ENCODE data around the gene PAXX. TPM values are rescaled to one million over a fixed set of nuclear protein-coding genes. Genes with fewer than 3 reads are reported as not detected.

The PAXX gene
- total and polyA plus RNA-seq, 2 donors (not counting 1 experiment from before 2014, with no cell fraction given): 74.8 to 167 TPM

GRCh38 chr9:136983656-136984314, 8.4 kb upstream of the PAXX start:
- Histone ChIP-seq H3K36me3 (replicated peaks in 1 of 2; ENCODE audit: control extremely low read depth in 1 of 2, control insufficient read depth in 1 of 2, extremely low read depth in 1 of 2, insufficient read depth in 2 of 2, low read length in 1 of 2) (no peaks in the 10 kb centered on the region), H3K4me2 (replicated peaks; ENCODE audit: low read depth, low read length, poor library complexity, severe bottlenecking) (no peak overlapping the region), H3K27ac (ENCODE audit: low read length in 2 of 2) (no peak overlapping the region), H4K20me1 (ENCODE audit: control insufficient read depth, insufficient read depth, low read length, poor library complexity, severe bottlenecking) (no peaks in the 10 kb centered on the region), H2AFZ (ENCODE audit: insufficient read depth, low read depth, low read length, poor library complexity, severe bottlenecking) (no peak overlapping the region), H3K4me3 (ENCODE audit: control extremely low read depth in 1 of 5, extremely low read depth in 1 of 5, insufficient read depth in 1 of 5, low read depth in 2 of 5, low read length in 4 of 5) (no peak overlapping the region), H3K79me2 (ENCODE audit: control insufficient read depth, insufficient read depth, low read length) (no peaks in the 10 kb centered on the region), H3K9me3 (ENCODE audit: control extremely low read depth in 1 of 3, control insufficient read depth in 2 of 3, insufficient read depth in 1 of 3, low read length in 2 of 3) (peaks cover 0 to 10% (median 0%) of the 10 kb centered on the region in 3 donors), H3K9ac (ENCODE audit: low read length) (no peak overlapping the region), H3K27me3 (replicated peaks in 1 of 4; ENCODE audit: control extremely low read depth in 1 of 4, control insufficient read depth in 3 of 4, insufficient read depth in 4 of 4, low read length in 3 of 4) (peaks cover 0 to 71% (median 17%) of the 10 kb centered on the region in 4 experiments), H3K4me1 (ENCODE audit: control insufficient read depth in 2 of 2, insufficient read depth in 2 of 2, low read length in 2 of 2) (peaks cover 9 to 12% of the 10 kb centered on the region in 2 donors)
- ChIA-PET CTCF (no interaction called here), POLR2A (no interaction called here)
- peaks cover 6% of the 10 kb centered on the region for H3K4me1 Mint-ChIP-seq
- H3K27ac Mint-ChIP-seq: no peak overlapping the region
- TF ChIP-seq EZH2 (IDR thresholded peaks at IDR 0.05; ENCODE audit: borderline replicate concordance, insufficient read depth, low read depth, low read length, poor library complexity, severe bottlenecking): no peak
- TF ChIP-seq, protein P1, sequence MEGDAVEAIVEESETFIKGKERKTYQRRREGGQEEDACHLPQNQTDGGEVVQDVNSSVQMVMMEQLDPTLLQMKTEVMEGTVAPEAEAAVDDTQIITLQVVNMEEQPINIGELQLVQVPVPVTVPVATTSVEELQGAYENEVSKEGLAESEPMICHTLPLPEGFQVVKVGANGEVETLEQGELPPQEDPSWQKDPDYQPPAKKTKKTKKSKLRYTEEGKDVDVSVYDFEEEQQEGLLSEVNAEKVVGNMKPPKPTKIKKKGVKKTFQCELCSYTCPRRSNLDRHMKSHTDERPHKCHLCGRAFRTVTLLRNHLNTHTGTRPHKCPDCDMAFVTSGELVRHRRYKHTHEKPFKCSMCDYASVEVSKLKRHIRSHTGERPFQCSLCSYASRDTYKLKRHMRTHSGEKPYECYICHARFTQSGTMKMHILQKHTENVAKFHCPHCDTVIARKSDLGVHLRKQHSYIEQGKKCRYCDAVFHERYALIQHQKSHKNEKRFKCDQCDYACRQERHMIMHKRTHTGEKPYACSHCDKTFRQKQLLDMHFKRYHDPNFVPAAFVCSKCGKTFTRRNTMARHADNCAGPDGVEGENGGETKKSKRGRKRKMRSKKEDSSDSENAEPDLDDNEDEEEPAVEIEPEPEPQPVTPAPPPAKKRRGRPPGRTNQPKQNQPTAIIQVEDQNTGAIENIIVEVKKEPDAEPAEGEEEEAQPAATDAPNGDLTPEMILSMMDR (IDR thresholded peaks at IDR 0.05): no peak
- DNase-seq (no peak), ATAC-seq (ENCODE audit: low read depth) (no peak)
- H3K9me3 Mint-ChIP-seq (ENCODE audit: insufficient read depth): no peaks in the 10 kb centered on the region
- H3K4me3 Mint-ChIP-seq: peak overlapping the region; percentile 1
- intact Hi-C loops (cut with micrococcal nuclease): no loop called here
- peaks cover 26% of the 10 kb centered on the region for H3K27me3 Mint-ChIP-seq
- 73% methylated on average over 10 of the region's 11 CpGs for WGBS (ENCODE audit: insufficient coverage)

GRCh38 chr9:136984464-136985026, 7.7 kb upstream of the PAXX start:
- Histone ChIP-seq H3K36me3 (replicated peaks in 1 of 2; ENCODE audit: control extremely low read depth in 1 of 2, control insufficient read depth in 1 of 2, extremely low read depth in 1 of 2, insufficient read depth in 2 of 2, low read length in 1 of 2) (no peaks in the 10 kb centered on the region), H3K9me3 (ENCODE audit: control extremely low read depth in 1 of 3, control insufficient read depth in 2 of 3, insufficient read depth in 1 of 3, low read length in 2 of 3) (peaks cover 0 to 2% (median 0%) of the 10 kb centered on the region in 3 donors), H3K9ac (ENCODE audit: low read length) (no peak overlapping the region), H3K79me2 (ENCODE audit: control insufficient read depth, insufficient read depth, low read length) (no peaks in the 10 kb centered on the region), H3K4me2 (replicated peaks; ENCODE audit: low read depth, low read length, poor library complexity, severe bottlenecking) (peak overlapping the region; percentile 37), H3K4me3 (ENCODE audit: control extremely low read depth in 1 of 5, extremely low read depth in 1 of 5, insufficient read depth in 1 of 5, low read depth in 2 of 5, low read length in 4 of 5) (no peak overlapping the region), H3K27me3 (replicated peaks in 1 of 4; ENCODE audit: control extremely low read depth in 1 of 4, control insufficient read depth in 3 of 4, insufficient read depth in 4 of 4, low read length in 3 of 4) (peaks cover 0 to 64% (median 14%) of the 10 kb centered on the region in 4 experiments), H2AFZ (ENCODE audit: insufficient read depth, low read depth, low read length, poor library complexity, severe bottlenecking) (no peak overlapping the region), H3K27ac (ENCODE audit: low read length in 2 of 2) (no peak overlapping the region), H4K20me1 (ENCODE audit: control insufficient read depth, insufficient read depth, low read length, poor library complexity, severe bottlenecking) (no peaks in the 10 kb centered on the region), H3K4me1 (ENCODE audit: control insufficient read depth in 2 of 2, insufficient read depth in 2 of 2, low read length in 2 of 2) (peaks cover 9 to 12% of the 10 kb centered on the region in 2 donors)
- H3K27ac Mint-ChIP-seq: no peak overlapping the region
- DNase-seq: no peak
- no peaks in the 10 kb centered on the region for H3K9me3 Mint-ChIP-seq (ENCODE audit: insufficient read depth)
- intact Hi-C loops (cut with micrococcal nuclease): no loop called here
- no peak overlapping the region for H3K4me3 Mint-ChIP-seq
- peaks cover 6% of the 10 kb centered on the region for H3K4me1 Mint-ChIP-seq
- CTCF ChIA-PET: no interaction called here
- H3K27me3 Mint-ChIP-seq: peaks cover 26% of the 10 kb centered on the region
- POLR2A ChIA-PET: no interaction called here
- 49% methylated on average over 29 of the region's 29 CpGs for WGBS (ENCODE audit: insufficient coverage)
- ATAC-seq (ENCODE audit: low read depth): no peak
- TF ChIP-seq, protein P1 (IDR thresholded peaks at IDR 0.05): no peak
- TF ChIP-seq EZH2 (IDR thresholded peaks at IDR 0.05; ENCODE audit: borderline replicate concordance, insufficient read depth, low read depth, low read length, poor library complexity, severe bottlenecking): no peak
